HepG2 (cell line): ENCODE results near the gene PLIN4. TPM values are rescaled to one million over a fixed set of nuclear protein-coding genes. Genes with fewer than 3 reads are reported as not detected.

Experiments
- FIP1L1 ChIP-seq: fragments of 200-400 bp; formaldehyde crosslinking; IDR thresholded peaks from 2 replicates; pipeline ENCODE4 v1.6.1; 2018; ENCODE audit warnings: low read depth, mild to moderate bottlenecking, low read length, moderate library complexity, borderline replicate concordance; ENCODE audit not compliant: insufficient read depth
- MYPOP ChIP-seq: sonication (generic); formaldehyde crosslinking; IDR thresholded peaks from 2 replicates; pipeline ENCODE4 v1.8.1; 2023; ENCODE audit warnings: mild to moderate bottlenecking, moderate library complexity, missing genetic modification reagents
- PHF21A ChIP-seq: sonication (generic); formaldehyde crosslinking; IDR thresholded peaks from 2 replicates; pipeline ENCODE4 v1.5.0; 2020; ENCODE audit warnings: mild to moderate bottlenecking, missing genetic modification reagents
- PRPF4 ChIP-seq: fragments of 200-400 bp; formaldehyde crosslinking; IDR thresholded peaks from 2 replicates; pipeline ENCODE4 v1.6.1; 2016; ENCODE audit warnings: low read length, low read depth; ENCODE audit not compliant: poor library complexity, severe bottlenecking
- SALL2 ChIP-seq: sonication (generic); formaldehyde crosslinking; IDR thresholded peaks from 2 replicates; pipeline ENCODE4 v1.8.1; 2023; ENCODE audit warnings: mild to moderate bottlenecking, missing genetic modification reagents, inconsistent platforms
- SMAD9 ChIP-seq: sonication (generic); formaldehyde crosslinking; IDR thresholded peaks from 2 replicates; pipeline ENCODE4 v1.5.1; 2020; ENCODE audit warnings: mild to moderate bottlenecking, missing genetic modification reagents
- ZBTB38 ChIP-seq: sonication (generic); formaldehyde crosslinking; IDR thresholded peaks from 2 replicates; pipeline ENCODE4 v1.5.1; 2020; ENCODE audit warnings: mild to moderate bottlenecking, missing genetic modification reagents
- ZFP37 ChIP-seq: sonication (generic); formaldehyde crosslinking; IDR thresholded peaks from 2 replicates; pipeline ENCODE4 v1.4.0; 2020; ENCODE audit warnings: missing genetic modification reagents, borderline replicate concordance
- ZNF577 ChIP-seq: sonication (generic); formaldehyde crosslinking; IDR thresholded peaks from 2 replicates; pipeline ENCODE4 v1.4.0; 2020; ENCODE audit warnings: mild to moderate bottlenecking, low read depth, missing genetic modification reagents, borderline replicate concordance
- ZNF646 ChIP-seq: sonication (generic); formaldehyde crosslinking; IDR thresholded peaks from 2 replicates; pipeline ENCODE4 v1.9.0; 2021; ENCODE audit warnings: mild to moderate bottlenecking, missing genetic modification reagents
- ZSCAN30 ChIP-seq: sonication (generic); formaldehyde crosslinking; IDR thresholded peaks from 2 replicates; pipeline ENCODE4 v1.5.0; 2020; ENCODE audit warnings: mild to moderate bottlenecking, missing genetic modification reagents
- polyA plus RNA-seq, 8 experiments: library from polyadenylated mRNA; depleted of rRNA in 3 of 8; stranded (reverse) in 7 of 8; unstranded in 1 of 8; fragments of >200 nt; fragmentation: Illumina TruSeq in 4 of 8; extraction: Trizol in 4 of 8; gene quantifications; 2 replicates each; pipeline versions ENCODE4 v1.2.1 to v1.2.3, GENCODE V29; 2011 to 2016; ENCODE audit warnings: low read depth in 4 of 8, missing spikeins in 1 of 8, mixed read lengths in 1 of 8; ENCODE audit not compliant: insufficient read depth in 1 of 8
- total RNA-seq, 5 experiments: library from RNA; depleted of rRNA; stranded (reverse); fragments of >200 nt; fragmentation: Illumina TruSeq; extraction: Trizol; gene quantifications; 2 replicates each; pipeline ENCODE4 v1.2.3, GENCODE V29; 2016; ENCODE audit warnings: low read depth in 1 of 5
- TF ChIP-seq, protein P1 (sequence below): sonication (generic); formaldehyde crosslinking; IDR thresholded peaks from 2 replicates; pipeline ENCODE4 v1.4.0; 2020; ENCODE audit warnings: missing genetic modification reagents, borderline replicate concordance

Gene PLIN4
- total and polyA plus RNA-seq, 2 of the 13 experiments (the other 11 are each of a cell fraction or from before 2014, with no cell fraction given) = 1.1 to 1.3 TPM

- no peak for TF ChIP-seq ZNF646 (CRISPR knock-in tag)
- peak; percentile 56; the same call in 1 of the 2 replicates for TF ChIP-seq MYPOP (CRISPR knock-in tag)
- peak; percentile 79 for TF ChIP-seq ZBTB38 (CRISPR knock-in tag)
- TF ChIP-seq PHF21A (CRISPR knock-in tag) = peak; percentile 72
- peak; percentile 31 for TF ChIP-seq PRPF4
- no peak for TF ChIP-seq ZFP37 (CRISPR knock-in tag)
- TF ChIP-seq FIP1L1 = no peak
- TF ChIP-seq SMAD9 (CRISPR knock-in tag) = no peak
- TF ChIP-seq ZSCAN30 = peak; percentile 60; the same call in 1 of the 2 replicates
- no peak for TF ChIP-seq ZNF577 (CRISPR knock-in tag)
- TF ChIP-seq, protein P1, sequence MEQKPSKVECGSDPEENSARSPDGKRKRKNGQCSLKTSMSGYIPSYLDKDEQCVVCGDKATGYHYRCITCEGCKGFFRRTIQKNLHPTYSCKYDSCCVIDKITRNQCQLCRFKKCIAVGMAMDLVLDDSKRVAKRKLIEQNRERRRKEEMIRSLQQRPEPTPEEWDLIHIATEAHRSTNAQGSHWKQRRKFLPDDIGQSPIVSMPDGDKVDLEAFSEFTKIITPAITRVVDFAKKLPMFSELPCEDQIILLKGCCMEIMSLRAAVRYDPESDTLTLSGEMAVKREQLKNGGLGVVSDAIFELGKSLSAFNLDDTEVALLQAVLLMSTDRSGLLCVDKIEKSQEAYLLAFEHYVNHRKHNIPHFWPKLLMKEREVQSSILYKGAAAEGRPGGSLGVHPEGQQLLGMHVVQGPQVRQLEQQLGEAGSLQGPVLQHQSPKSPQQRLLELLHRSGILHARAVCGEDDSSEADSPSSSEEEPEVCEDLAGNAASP (CRISPR knock-in tag) = 0 out of 2 replicates have a peak, but pooled peaks have one; percentile 45
- TF ChIP-seq SALL2 (CRISPR knock-in tag) = no peak
- TF ChIP-seq, all 625 proteins: peak for 177
Measured at GRCh38 chr19:4539693-4540581, 21.7 kb upstream of the PLIN4 start, which contains the start of gene LRG1 (continued).
